CD4-positive, alpha-beta T cell treated with Interleukin-15 for 1 hour (primary cell): ENCODE measurements around the gene AGR2.
"Not testable (repeated sequence)": the region's sequence is repeated elsewhere in the genome, so short reads cannot be mapped to it uniquely, and the experiment has no call there.

Source experiments
- DNase-seq: peaks from one replicate; pipeline ENCODE4 v3.0.0-alpha.2; 2020

The AGR2 gene

GRCh38 chr7:16773326-16773725, 31.5 kb downstream of the AGR2 start:
- DNase-seq, result no peak

- DNase-seq, result no peak
Measured at GRCh38 chr7:16770657-16771329, 34.0 kb downstream of the AGR2 start.

GRCh38 chr7:16769994-16770393, 34.8 kb downstream of the AGR2 start:
- not testable (repeated sequence) for DNase-seq

- no peak for DNase-seq
Measured at GRCh38 chr7:16765436-16765859, 39.4 kb downstream of the AGR2 start.

- no peak for DNase-seq
Measured at GRCh38 chr7:16764942-16765341, 39.9 kb downstream of the AGR2 start.

- DNase-seq, result no peak
Measured at GRCh38 chr7:16762177-16762576, 42.6 kb downstream of the AGR2 start.

GRCh38 chr7:16759840-16760239, 45.0 kb downstream of the AGR2 start:
- DNase-seq, result no peak

- DNase-seq, result no peak
Measured at GRCh38 chr7:16758631-16759611, 45.9 kb downstream of the AGR2 start.

GRCh38 chr7:16758036-16758435, 46.8 kb downstream of the AGR2 start:
- no peak for DNase-seq

GRCh38 chr7:16755397-16755796, 49.4 kb downstream of the AGR2 start:
- no peak for DNase-seq

GRCh38 chr7:16754856-16755317, 49.9 kb downstream of the AGR2 start:
- no peak for DNase-seq

GRCh38 chr7:16753932-16754855, 50.6 kb downstream of the AGR2 start:
- no peak for DNase-seq

- DNase-seq, result peak; percentile 64
Measured at GRCh38 chr7:16753102-16753931, 51.5 kb downstream of the AGR2 start, which contains the start of gene TSPAN13. TSPAN13 (plus strand) TSS chr7:16753755; CDS start chr7:16753968, 213 bp downstream.

GRCh38 chr7:16747102-16747501, 57.7 kb downstream of the AGR2 start:
- DNase-seq, result no peak

- no peak for DNase-seq
Measured at GRCh38 chr7:16745645-16746044, 59.2 kb downstream of the AGR2 start.

GRCh38 chr7:16744518-16745250, 60.1 kb downstream of the AGR2 start:
- no peak for DNase-seq

- no peak for DNase-seq
Measured at GRCh38 chr7:16743236-16743635, 61.6 kb downstream of the AGR2 start.

GRCh38 chr7:16742547-16742946, 62.3 kb downstream of the AGR2 start:
- no peak for DNase-seq
